OCI-LY7 (cell line): ENCODE measurements around the gene INHBB.

Experiments
- EZH2phosphoT487 ChIP-seq: fragments of 200-600 bp; sonication (generic); IDR thresholded peaks from 2 replicates; pipeline ENCODE4 v1.6.1; 2018; ENCODE audit warnings: low read depth, borderline replicate concordance, mild to moderate bottlenecking, mixed run types, antibody characterized with exemption, low read length, moderate library complexity, mixed read lengths
- TF ChIP-seq, protein P1 (sequence below): fragments of 200-600 bp; sonication (generic); conservative IDR thresholded peaks from 2 replicates; pipeline ENCODE4 v1.5.1; 2014; ENCODE audit warnings: mild to moderate bottlenecking, antibody characterized with exemption, low read length, moderate library complexity, mixed read lengths

DNA sequence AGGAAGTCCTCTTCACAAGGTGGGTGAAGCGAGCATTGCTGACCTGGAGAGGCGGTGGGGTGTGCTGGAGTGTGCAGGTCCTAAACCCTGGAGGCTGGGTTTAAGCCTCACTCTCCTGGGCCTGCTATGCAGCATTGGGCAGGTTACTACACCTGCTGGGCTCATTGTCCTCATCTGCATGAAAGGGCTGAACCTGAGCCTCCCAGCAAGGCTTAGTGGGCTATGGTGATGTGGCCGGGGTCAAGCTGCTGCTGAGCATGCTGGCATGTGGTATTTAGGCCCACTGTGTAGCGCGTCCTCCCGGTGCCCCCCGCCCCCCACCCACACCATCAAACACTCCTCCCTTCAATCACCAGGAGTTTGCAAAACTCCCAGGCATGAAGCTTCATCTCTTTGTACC is 37.3 kb downstream of the INHBB start:
- TF ChIP-seq, protein P1, sequence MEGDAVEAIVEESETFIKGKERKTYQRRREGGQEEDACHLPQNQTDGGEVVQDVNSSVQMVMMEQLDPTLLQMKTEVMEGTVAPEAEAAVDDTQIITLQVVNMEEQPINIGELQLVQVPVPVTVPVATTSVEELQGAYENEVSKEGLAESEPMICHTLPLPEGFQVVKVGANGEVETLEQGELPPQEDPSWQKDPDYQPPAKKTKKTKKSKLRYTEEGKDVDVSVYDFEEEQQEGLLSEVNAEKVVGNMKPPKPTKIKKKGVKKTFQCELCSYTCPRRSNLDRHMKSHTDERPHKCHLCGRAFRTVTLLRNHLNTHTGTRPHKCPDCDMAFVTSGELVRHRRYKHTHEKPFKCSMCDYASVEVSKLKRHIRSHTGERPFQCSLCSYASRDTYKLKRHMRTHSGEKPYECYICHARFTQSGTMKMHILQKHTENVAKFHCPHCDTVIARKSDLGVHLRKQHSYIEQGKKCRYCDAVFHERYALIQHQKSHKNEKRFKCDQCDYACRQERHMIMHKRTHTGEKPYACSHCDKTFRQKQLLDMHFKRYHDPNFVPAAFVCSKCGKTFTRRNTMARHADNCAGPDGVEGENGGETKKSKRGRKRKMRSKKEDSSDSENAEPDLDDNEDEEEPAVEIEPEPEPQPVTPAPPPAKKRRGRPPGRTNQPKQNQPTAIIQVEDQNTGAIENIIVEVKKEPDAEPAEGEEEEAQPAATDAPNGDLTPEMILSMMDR: no peak
- TF ChIP-seq EZH2phosphoT487: no peak
